Peyer's patch (tissue), 4 donors: ENCODE measurements around the gene GPR21. TPM values are rescaled to one million over a fixed set of nuclear protein-coding genes. Genes with fewer than 3 reads are reported as not detected.

Experiments used
- DNase-seq, 3 donors: peaks; one replicate each; pipeline ENCODE4 v3.0.0-alpha.2; 2017 to 2019
- H3K27ac ChIP-seq, 4 donors: fragments of 200-600 bp; sonication (generic); one replicate each; pipeline ENCODE4 v1.5.1; 2016 to 2019
- H3K27me3 ChIP-seq, 2 donors: fragments of 200-600 bp; sonication (generic); one replicate each; pipeline ENCODE4 v1.5.1; 2019
- H3K36me3 ChIP-seq, 3 donors: fragments of 200-600 bp; sonication (generic); one replicate each; pipeline ENCODE4 v1.5.1; 2016 to 2019
- H3K4me1 ChIP-seq, 4 donors: fragments of 200-600 bp; sonication (generic); one replicate each; pipeline ENCODE4 v1.5.1; 2016 to 2019
- H3K4me3 ChIP-seq, 4 donors: fragments of 200-600 bp; sonication (generic); 1 replicate in 3 of 4; 2 replicates in 1 of 4; pipeline ENCODE4 v1.5.1; 2016 to 2019; ENCODE audit warnings: mild to moderate bottlenecking in 1 of 4
- H3K9me3 ChIP-seq, 4 donors: fragments of 200-600 bp; sonication (generic); one replicate each; pipeline ENCODE4 v1.5.1; 2016 to 2019; ENCODE audit warnings: mild to moderate bottlenecking in 1 of 4
- CTCF ChIP-seq, 6 experiments: fragments of 450-650 bp in 4 of 6; fragments of 200-600 bp in 2 of 6; sonication (generic) in 1 of 6; IDR thresholded peaks; one replicate each; pipeline ENCODE4 v1.5.1; 2017 to 2019; ENCODE audit warnings: antibody characterized with exemption in 6 of 6, mild to moderate bottlenecking in 3 of 6, moderate library complexity in 1 of 6
- POLR2A ChIP-seq, 2 donors: fragments of 450-650 bp; IDR thresholded peaks; one replicate each; pipeline ENCODE4 v1.5.1; 2017; ENCODE audit warnings: antibody characterized with exemption in 2 of 2, mild to moderate bottlenecking in 2 of 2, moderate library complexity in 2 of 2
- total RNA-seq, 4 donors: library from RNA; depleted of rRNA; stranded (reverse); fragments of >200 nt; gene quantifications; one replicate each; pipeline ENCODE4 v1.1.0, GENCODE V29; 2016

GPR21 gene
- total RNA-seq, 4 donors from 2014 or later, result 1.9 to 2.5 (median 1.9) TPM; not detected in 1

GRCh38 chr9:122996586-122996985 is 36.9 kb upstream of the GPR21 start:
- Histone ChIP-seq H3K4me1 (no peaks in the 10 kb centered on the region), H3K27me3 (no peaks in the 10 kb centered on the region), H3K36me3 (peaks cover 0 to 51% (median 0%) of the 10 kb centered on the region in 3 donors), H3K9me3 (no peaks in the 10 kb centered on the region), H3K4me3 (no peak overlapping the region), H3K27ac (no peak overlapping the region)
- DNase-seq, result no peak
- TF ChIP-seq CTCF (IDR thresholded peaks at IDR 0.05) (no peak), POLR2A (IDR thresholded peaks at IDR 0.05) (no peak)

DNA sequence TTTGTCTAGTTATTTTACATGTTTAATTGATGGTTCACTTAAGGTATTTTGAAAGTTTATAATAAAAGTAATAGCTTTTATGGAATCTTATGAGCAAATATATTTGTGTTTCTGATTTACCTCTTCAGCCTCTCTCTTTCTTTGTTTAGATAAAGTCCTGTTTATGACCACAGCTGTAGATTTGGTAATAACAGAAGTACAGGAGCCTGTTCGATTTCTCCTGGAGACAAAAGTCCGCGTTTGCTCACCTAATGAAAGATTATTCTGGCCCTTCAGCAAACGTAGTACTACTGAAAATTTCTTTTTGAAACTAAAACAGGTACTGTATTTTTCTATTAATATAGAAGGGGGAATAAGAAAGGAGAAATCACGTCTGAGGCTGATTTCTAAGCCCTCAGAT is 35.0 kb upstream of the GPR21 start:
- TF ChIP-seq CTCF (IDR thresholded peaks at IDR 0.05), result no peak
- no peak for TF ChIP-seq POLR2A (IDR thresholded peaks at IDR 0.05)
- H3K36me3 ChIP-seq, result peaks cover 0 to 46% (median 0%) of the 10 kb centered on the region in 3 donors

GRCh38 chr9:123000371-123001068 is 32.9 kb upstream of the GPR21 start:
- no peak overlapping the region for H3K27ac ChIP-seq
- H3K4me1 ChIP-seq, result no peaks in the 10 kb centered on the region
- H3K9me3 ChIP-seq, result no peaks in the 10 kb centered on the region
- no peaks in the 10 kb centered on the region for H3K27me3 ChIP-seq
- H3K36me3 ChIP-seq, result peaks cover 0 to 42% (median 0%) of the 10 kb centered on the region in 3 donors
- H3K4me3 ChIP-seq, result no peak overlapping the region
- TF ChIP-seq CTCF (IDR thresholded peaks at IDR 0.05) (no peak), POLR2A (IDR thresholded peaks at IDR 0.05) (no peak)
- DNase-seq, result no peak

More for the DNA sequence above, 35.0 kb upstream of the GPR21 start:
- H3K4me3 ChIP-seq, result no peak overlapping the region
- no peak overlapping the region for H3K27ac ChIP-seq
- no peaks in the 10 kb centered on the region for H3K4me1 ChIP-seq
- DNase-seq, result no peak
- H3K9me3 ChIP-seq, result no peaks in the 10 kb centered on the region
- H3K27me3 ChIP-seq, result no peaks in the 10 kb centered on the region

DNA sequence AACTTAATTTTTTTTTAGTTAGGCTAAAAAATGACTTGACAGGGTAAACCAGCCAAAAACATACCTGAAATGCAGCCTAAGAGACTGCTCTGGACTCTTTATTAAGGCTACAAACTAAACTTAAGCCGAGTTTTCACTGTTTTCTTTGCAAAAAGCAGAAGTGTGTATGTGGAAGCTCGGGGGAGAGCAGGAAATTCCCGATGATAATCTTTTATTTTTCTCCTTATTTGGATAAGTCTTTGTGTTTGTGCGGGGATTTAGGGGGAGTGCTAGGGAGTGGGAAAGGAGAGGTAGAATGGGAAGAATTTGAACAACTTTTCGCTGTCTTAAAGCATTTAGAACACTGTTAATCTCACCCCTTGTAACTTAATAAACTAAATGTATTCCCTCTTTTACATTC is 30.7 kb upstream of the GPR21 start:
- Histone ChIP-seq H3K4me1 (no peaks in the 10 kb centered on the region), H3K36me3 (peaks cover 0 to 31% (median 0%) of the 10 kb centered on the region in 3 donors), H3K9me3 (no peaks in the 10 kb centered on the region), H3K4me3 (no peak overlapping the region), H3K27ac (no peak overlapping the region), H3K27me3 (no peaks in the 10 kb centered on the region)
- no peak for TF ChIP-seq POLR2A (IDR thresholded peaks at IDR 0.05)
- no peak for TF ChIP-seq CTCF (IDR thresholded peaks at IDR 0.05)
- DNase-seq, result no peak

DNA sequence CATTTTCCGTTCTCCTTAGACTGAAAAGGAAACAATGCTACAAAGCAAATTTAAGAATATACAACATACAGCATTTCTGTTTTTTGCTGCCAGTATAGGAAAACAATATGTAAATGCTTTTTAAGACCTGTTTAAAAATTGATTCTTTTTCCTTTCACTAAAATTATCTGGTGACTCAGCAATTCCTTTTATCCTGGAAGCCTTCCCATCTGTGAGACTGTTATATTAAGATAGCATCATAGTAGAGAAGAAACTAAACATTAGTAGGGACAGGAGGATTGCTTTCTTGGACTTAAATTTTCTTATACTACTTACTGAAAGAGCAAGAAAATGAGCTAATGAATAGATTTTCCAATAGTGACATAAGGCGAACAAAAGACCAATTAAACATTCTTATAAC is 30.0 kb upstream of the GPR21 start:
- H3K27ac ChIP-seq, result no peak overlapping the region
- no peak overlapping the region for H3K4me3 ChIP-seq
- peaks cover 0 to 24% (median 0%) of the 10 kb centered on the region in 3 donors for H3K36me3 ChIP-seq
- TF ChIP-seq POLR2A (IDR thresholded peaks at IDR 0.05), result no peak
- no peak for TF ChIP-seq CTCF (IDR thresholded peaks at IDR 0.05)
- H3K4me1 ChIP-seq, result no peaks in the 10 kb centered on the region
- no peak for DNase-seq
- no peaks in the 10 kb centered on the region for H3K9me3 ChIP-seq
- no peaks in the 10 kb centered on the region for H3K27me3 ChIP-seq
